Activated CD4-positive, alpha-beta T cell treated with anti-CD3 and anti-CD28 coated beads for 36 hours (primary cell): Measurements from ENCODE around the gene SCYGR7. TPM values are rescaled to one million over a fixed set of nuclear protein-coding genes. Genes with fewer than 3 reads are reported as not detected.
"Not testable (repeated sequence)": the region's sequence is repeated elsewhere in the genome, so short reads cannot be mapped to it uniquely, and the experiment has no call there.

ENCODE experiments used
- ATAC-seq: fragments of 200-7000 bp; cut with Tn5 transposase; one replicate; pipeline ENCODE4 v1.10.0; 2021; ENCODE audit warnings: mild to moderate bottlenecking, moderate library complexity
- CTCF ChIA-PET: fragments of 350-600 bp; sonication (Branson Sonifier 250); formaldehyde crosslinking; loops from one replicate; lab custom pipeline; 2021; ENCODE audit warnings: antibody characterized with exemption; lab: Charles Lee
- POLR2A ChIA-PET: fragments of 350-600 bp; sonication (Branson Sonifier 250); formaldehyde crosslinking; loops from one replicate; lab custom pipeline; 2021; ENCODE audit warnings: antibody characterized with exemption, inconsistent platforms; lab: Charles Lee
- DNase-seq: peaks from one replicate; pipeline ENCODE4 v3.0.0-alpha.2; 2020
- H3K27ac Mint-ChIP-seq: one replicate; pipeline ENCODE4 v1.8.0; 2021; ENCODE audit warnings: mixed read lengths
- H3K27me3 Mint-ChIP-seq: one replicate; pipeline ENCODE4 v1.8.0; 2021; ENCODE audit warnings: mixed read lengths
- H3K36me3 Mint-ChIP-seq: one replicate; pipeline ENCODE4 v1.8.0; 2021; ENCODE audit warnings: low read depth, mixed read lengths
- H3K4me1 Mint-ChIP-seq: one replicate; pipeline ENCODE4 v1.8.0; 2021; ENCODE audit warnings: mixed read lengths
- H3K4me3 Mint-ChIP-seq: one replicate; pipeline ENCODE4 v1.8.0; 2021; ENCODE audit warnings: mild to moderate bottlenecking, moderate library complexity, mixed read lengths
- H3K9me3 Mint-ChIP-seq: one replicate; pipeline ENCODE4 v1.8.0; 2021; ENCODE audit warnings: low read depth, mixed read lengths
- intact Hi-C, 2 experiments: fragments of 100-400 bp; cut with DNase I in 1 of 2; cut with micrococcal nuclease in 1 of 2; formaldehyde crosslinking; loops; one replicate each; pipeline versions ENCODE4 v1.14.2 to v1.15.1; 2022 to 2024; cut with DNase I, micrococcal nuclease
- total RNA-seq, 2 experiments: library from RNA; stranded (reverse); gene quantifications; one replicate each; pipeline ENCODE4 v1.2.3, GENCODE V29; 2021

Gene SCYGR7
- total RNA-seq, 2 experiments from 2014 or later, result not detected

GRCh38 chr2:227717687-227718567 lies 10.2 kb upstream of the SCYGR7 start, which contains the start of gene SLC19A3:
Gene SLC19A3, minus strand, starts transcription at chr2:227718028. Its CDS starts 15,710 bp downstream, at chr2:227702318.
- intact Hi-C loops, result no loop called here
- ChIA-PET POLR2A (no interaction called here), CTCF (no interaction called here)
- H3K27me3 Mint-ChIP-seq, result peaks cover 8% of the 10 kb centered on the region
- H3K4me1 Mint-ChIP-seq, result peaks cover 4% of the 10 kb centered on the region
- DNase-seq (peak; percentile 38), ATAC-seq (no peak)
- H3K9me3 Mint-ChIP-seq, result no peaks in the 10 kb centered on the region
- no peak within 1 kb of the TSS for H3K4me3 Mint-ChIP-seq
- H3K36me3 Mint-ChIP-seq, result no peaks in the 10 kb centered on the region
- H3K27ac Mint-ChIP-seq, result no peak within 1 kb of the TSS

GRCh38 chr2:227719641-227720040 lies 8.5 kb upstream of the SCYGR7 start:
- intact Hi-C loops, result no loop called here
- ChIA-PET POLR2A (no interaction called here), CTCF (no interaction called here)
- DNase-seq (no peak), ATAC-seq (no peak)
- H3K27me3 Mint-ChIP-seq, result peaks cover 8% of the 10 kb centered on the region
- no peak overlapping the region for H3K4me3 Mint-ChIP-seq
- no peak overlapping the region for H3K27ac Mint-ChIP-seq
- H3K9me3 Mint-ChIP-seq, result no peaks in the 10 kb centered on the region
- peaks cover 4% of the 10 kb centered on the region for H3K4me1 Mint-ChIP-seq
- H3K36me3 Mint-ChIP-seq, result no peaks in the 10 kb centered on the region

- H3K4me1 Mint-ChIP-seq, result peaks cover 4% of the 10 kb centered on the region
- no peaks in the 10 kb centered on the region for H3K9me3 Mint-ChIP-seq
- ChIA-PET CTCF (interaction anchor here (0.7 kb wide), 1 partner anchor 11 kb away, joined by 5 read pairs; no protein-coding TSS in a partner anchor), POLR2A (no interaction called here)
- no peak overlapping the region for H3K27ac Mint-ChIP-seq
- intact Hi-C loops, result no loop called here
- DNase-seq, result no peak
- no peak overlapping the region for H3K4me3 Mint-ChIP-seq
- no peaks in the 10 kb centered on the region for H3K36me3 Mint-ChIP-seq
- ATAC-seq, result no peak
- peaks cover 8% of the 10 kb centered on the region for H3K27me3 Mint-ChIP-seq
These were observed 7.5 kb upstream of the SCYGR7 start for GRCh38 chr2:227720680-227721079.

- H3K36me3 Mint-ChIP-seq, H3K9me3 Mint-ChIP-seq, ATAC-seq, H3K27ac Mint-ChIP-seq, H3K27me3 Mint-ChIP-seq, POLR2A ChIA-PET, DNase-seq, H3K4me1 Mint-ChIP-seq, H3K4me3 Mint-ChIP-seq, intact Hi-C loops: not testable (repeated sequence)
- CTCF ChIA-PET, result interaction anchor here (0.5 kb wide), 1 partner anchor 17 kb away, joined by 3 read pairs; no protein-coding TSS in a partner anchor
These were observed 5.3 kb upstream of the SCYGR7 start for GRCh38 chr2:227722821-227723220.

GRCh38 chr2:227724394-227725039 lies 3.6 kb upstream of the SCYGR7 start, which contains the start of gene SCYGR6:
Gene SCYGR6, minus strand, starts transcription at chr2:227724757. Its CDS starts 0 bp downstream, at chr2:227724757.
- CTCF ChIA-PET, result interaction anchor here (1.6 kb wide), 1 partner anchor 8 kb away, joined by 5 read pairs; no protein-coding TSS in a partner anchor

GRCh38 chr2:227739351-227739750 lies 11.2 kb downstream of the SCYGR7 start:
- no peak for DNase-seq
- intact Hi-C loops, result no loop called here
- H3K27me3 Mint-ChIP-seq, result peaks cover 4% of the 10 kb centered on the region
- no peak for ATAC-seq
- no peak overlapping the region for H3K27ac Mint-ChIP-seq
- H3K4me1 Mint-ChIP-seq, result no peaks in the 10 kb centered on the region
- POLR2A ChIA-PET, result no interaction called here
- CTCF ChIA-PET, result interaction anchor here (0.9 to 1.4 kb wide), 2 partner anchors 32 to 122 kb away, joined by 3 read pairs; no protein-coding TSS in a partner anchor
- no peaks in the 10 kb centered on the region for H3K9me3 Mint-ChIP-seq
- H3K36me3 Mint-ChIP-seq, result no peaks in the 10 kb centered on the region
- no peak overlapping the region for H3K4me3 Mint-ChIP-seq

More at GRCh38 chr2:227724394-227725039, 3.6 kb upstream of the SCYGR7 start, which contains the start of gene SCYGR6:
- H3K27me3 Mint-ChIP-seq, result peaks cover 6% of the 10 kb centered on the region
- POLR2A ChIA-PET, result no interaction called here
- no peak within 1 kb of the TSS for H3K4me3 Mint-ChIP-seq
- intact Hi-C loops, result no loop called here
- no peaks in the 10 kb centered on the region for H3K9me3 Mint-ChIP-seq
- no peak within 1 kb of the TSS for H3K27ac Mint-ChIP-seq
- no peaks in the 10 kb centered on the region for H3K4me1 Mint-ChIP-seq
- DNase-seq, result no peak
- no peaks in the 10 kb centered on the region for H3K36me3 Mint-ChIP-seq
- no peak for ATAC-seq

GRCh38 chr2:227740705-227741104 lies 12.6 kb downstream of the SCYGR7 start:
- ATAC-seq, POLR2A ChIA-PET, H3K4me1 Mint-ChIP-seq, H3K4me3 Mint-ChIP-seq, intact Hi-C loops, H3K27me3 Mint-ChIP-seq, H3K9me3 Mint-ChIP-seq, H3K36me3 Mint-ChIP-seq, H3K27ac Mint-ChIP-seq: not testable (repeated sequence)
- CTCF ChIA-PET, result interaction anchor here (0.6 to 1.1 kb wide), 3 partner anchors 34 to 1897 kb away, joined by 3 read pairs; partner anchors contain the start of gene CCL20
- peak; percentile 41 for DNase-seq

GRCh38 chr2:227745594-227745993 lies 17.5 kb downstream of the SCYGR7 start, which contains the start of gene SCYGR8:
Gene SCYGR8, plus strand, starts transcription at chr2:227745894. Its CDS starts 0 bp downstream, at chr2:227745894.
- Mint-ChIP-seq H3K36me3 (no peaks in the 10 kb centered on the region), H3K9me3 (no peaks in the 10 kb centered on the region), H3K4me3 (no peak within 1 kb of the TSS), H3K27ac (no peak within 1 kb of the TSS), H3K4me1 (no peaks in the 10 kb centered on the region), H3K27me3 (peaks cover 3% of the 10 kb centered on the region)
- ATAC-seq (no peak), DNase-seq (no peak)
- ChIA-PET POLR2A (no interaction called here), CTCF (no interaction called here)
- intact Hi-C loops, result no loop called here

- ChIA-PET CTCF (interaction anchor here (0.7 kb wide), 1 partner anchor 57 kb away, joined by 6 read pairs; no protein-coding TSS in a partner anchor), POLR2A (no interaction called here)
- DNase-seq (peak; percentile 37), ATAC-seq (no peak)
- no peak overlapping the region for H3K4me3 Mint-ChIP-seq
- no peak overlapping the region for H3K27ac Mint-ChIP-seq
- no peaks in the 10 kb centered on the region for H3K36me3 Mint-ChIP-seq
- intact Hi-C loops, result no loop called here
- peaks cover 5% of the 10 kb centered on the region for H3K27me3 Mint-ChIP-seq
- H3K9me3 Mint-ChIP-seq, result no peaks in the 10 kb centered on the region
- H3K4me1 Mint-ChIP-seq, result no peaks in the 10 kb centered on the region
These were observed 19.9 kb downstream of the SCYGR7 start for GRCh38 chr2:227748079-227748478.

GRCh38 chr2:227756261-227756660 lies 28.1 kb downstream of the SCYGR7 start:
- ATAC-seq, DNase-seq, H3K36me3 Mint-ChIP-seq, POLR2A ChIA-PET, H3K27ac Mint-ChIP-seq, H3K27me3 Mint-ChIP-seq, intact Hi-C loops, H3K4me1 Mint-ChIP-seq, H3K4me3 Mint-ChIP-seq, H3K9me3 Mint-ChIP-seq: not testable (repeated sequence)
- CTCF ChIA-PET, result interaction anchor here (0.7 to 0.9 kb wide), 3 partner anchors 10 to 804 kb away, joined by 3 to 5 read pairs (median 4); no protein-coding TSS in a partner anchor

GRCh38 chr2:227759411-227760118 lies 31.4 kb downstream of the SCYGR7 start:
- H3K27me3 Mint-ChIP-seq, result no peaks in the 10 kb centered on the region
- no peaks in the 10 kb centered on the region for H3K9me3 Mint-ChIP-seq
- POLR2A ChIA-PET, result no interaction called here
- no peak overlapping the region for H3K4me3 Mint-ChIP-seq
- no peak overlapping the region for H3K27ac Mint-ChIP-seq
- intact Hi-C loops, result no loop called here
- no peak for ATAC-seq
- no peak for DNase-seq
- no peaks in the 10 kb centered on the region for H3K36me3 Mint-ChIP-seq
- CTCF ChIA-PET, result no interaction called here
- no peaks in the 10 kb centered on the region for H3K4me1 Mint-ChIP-seq
